GM12872 (cell line): ENCODE measurements around the gene HTR3A.
A peak's percentile ranks its signal among the peaks of the same experiment; 100 is the strongest.

Experiments
- TF ChIP-seq, protein P1 (sequence below): IDR thresholded peaks from 3 replicates; pipeline ENCODE4 v1.5.1; 2011; ENCODE audit warnings: low read depth, mild to moderate bottlenecking, low read length, moderate library complexity; ENCODE audit not compliant: insufficient read depth

Gene HTR3A

GRCh38 chr11:114033572-114033971 lies 58.7 kb downstream of the HTR3A start:
- TF ChIP-seq, protein P1, sequence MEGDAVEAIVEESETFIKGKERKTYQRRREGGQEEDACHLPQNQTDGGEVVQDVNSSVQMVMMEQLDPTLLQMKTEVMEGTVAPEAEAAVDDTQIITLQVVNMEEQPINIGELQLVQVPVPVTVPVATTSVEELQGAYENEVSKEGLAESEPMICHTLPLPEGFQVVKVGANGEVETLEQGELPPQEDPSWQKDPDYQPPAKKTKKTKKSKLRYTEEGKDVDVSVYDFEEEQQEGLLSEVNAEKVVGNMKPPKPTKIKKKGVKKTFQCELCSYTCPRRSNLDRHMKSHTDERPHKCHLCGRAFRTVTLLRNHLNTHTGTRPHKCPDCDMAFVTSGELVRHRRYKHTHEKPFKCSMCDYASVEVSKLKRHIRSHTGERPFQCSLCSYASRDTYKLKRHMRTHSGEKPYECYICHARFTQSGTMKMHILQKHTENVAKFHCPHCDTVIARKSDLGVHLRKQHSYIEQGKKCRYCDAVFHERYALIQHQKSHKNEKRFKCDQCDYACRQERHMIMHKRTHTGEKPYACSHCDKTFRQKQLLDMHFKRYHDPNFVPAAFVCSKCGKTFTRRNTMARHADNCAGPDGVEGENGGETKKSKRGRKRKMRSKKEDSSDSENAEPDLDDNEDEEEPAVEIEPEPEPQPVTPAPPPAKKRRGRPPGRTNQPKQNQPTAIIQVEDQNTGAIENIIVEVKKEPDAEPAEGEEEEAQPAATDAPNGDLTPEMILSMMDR = no peak

GRCh38 chr11:114034956-114035355 lies 60.0 kb downstream of the HTR3A start:
- TF ChIP-seq, protein P1 = no peak

DNA sequence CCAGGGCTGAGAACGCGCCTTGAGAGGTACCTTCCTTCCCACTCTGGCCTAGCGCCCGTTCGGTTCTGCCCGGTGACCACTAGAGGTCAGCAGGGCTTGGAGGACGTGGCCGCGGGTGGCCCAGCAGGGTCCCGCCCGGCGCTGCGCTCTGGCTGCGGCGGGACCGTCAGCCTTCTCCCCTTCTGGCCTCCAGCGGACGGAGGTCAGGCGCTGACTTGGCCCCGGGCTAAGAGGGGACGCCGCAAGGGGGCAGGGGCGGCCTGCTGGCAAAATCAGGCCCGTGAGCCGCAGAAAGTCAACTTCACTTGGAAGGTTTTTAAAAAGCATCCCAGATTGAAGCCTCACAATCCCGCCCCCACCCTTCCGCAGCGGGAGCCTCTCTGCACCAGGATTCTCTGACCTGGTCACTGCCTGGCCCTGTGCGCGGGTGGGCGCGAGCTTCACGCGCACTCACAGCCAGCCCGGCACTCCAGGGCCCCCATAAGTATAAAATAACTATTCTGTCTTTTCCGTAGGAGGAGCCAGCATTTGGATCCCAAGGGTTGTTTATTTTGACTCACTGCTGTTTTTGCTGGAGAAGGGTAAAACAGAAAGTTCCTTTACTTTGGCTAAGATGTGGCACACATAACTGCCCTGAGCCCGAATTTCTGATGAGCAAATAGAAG lies 61.4 kb downstream of the HTR3A start:
- TF ChIP-seq, protein P1 = peak; percentile 55

GRCh38 chr11:114036958-114037357 lies 62.0 kb downstream of the HTR3A start:
- TF ChIP-seq, protein P1 = no peak

- TF ChIP-seq, protein P1 = no peak
Observed at GRCh38 chr11:114039551-114039950, 64.6 kb downstream of the HTR3A start.
